Glomerular endothelial cell (primary cell): ENCODE measurements around the gene DOK6. TPM values are rescaled to one million over a fixed set of nuclear protein-coding genes. Genes with fewer than 3 reads are reported as not detected.
"Not testable (repeated sequence)": the region's sequence is repeated elsewhere in the genome, so short reads cannot be mapped to it uniquely, and the experiment has no call there.

Experiments used
- DNase-seq: peaks from one replicate; pipeline ENCODE4 v3.0.0-alpha.2; 2011; ENCODE audit warnings: low read depth, low spot score; ENCODE audit errors: extremely low read depth
- total RNA-seq: library from RNA; depleted of rRNA; stranded (reverse); fragments of >200 nt; gene quantifications from 2 replicates; pipeline ENCODE4 v1.2.3, GENCODE V29; 2015

DOK6 gene
- total RNA-seq, 1 donor from 2014 or later, result 1.2 TPM

- DNase-seq, result no peak
These were observed 444.0 kb downstream of the DOK6 start for GRCh38 chr18:69844656-69845055.

DNA sequence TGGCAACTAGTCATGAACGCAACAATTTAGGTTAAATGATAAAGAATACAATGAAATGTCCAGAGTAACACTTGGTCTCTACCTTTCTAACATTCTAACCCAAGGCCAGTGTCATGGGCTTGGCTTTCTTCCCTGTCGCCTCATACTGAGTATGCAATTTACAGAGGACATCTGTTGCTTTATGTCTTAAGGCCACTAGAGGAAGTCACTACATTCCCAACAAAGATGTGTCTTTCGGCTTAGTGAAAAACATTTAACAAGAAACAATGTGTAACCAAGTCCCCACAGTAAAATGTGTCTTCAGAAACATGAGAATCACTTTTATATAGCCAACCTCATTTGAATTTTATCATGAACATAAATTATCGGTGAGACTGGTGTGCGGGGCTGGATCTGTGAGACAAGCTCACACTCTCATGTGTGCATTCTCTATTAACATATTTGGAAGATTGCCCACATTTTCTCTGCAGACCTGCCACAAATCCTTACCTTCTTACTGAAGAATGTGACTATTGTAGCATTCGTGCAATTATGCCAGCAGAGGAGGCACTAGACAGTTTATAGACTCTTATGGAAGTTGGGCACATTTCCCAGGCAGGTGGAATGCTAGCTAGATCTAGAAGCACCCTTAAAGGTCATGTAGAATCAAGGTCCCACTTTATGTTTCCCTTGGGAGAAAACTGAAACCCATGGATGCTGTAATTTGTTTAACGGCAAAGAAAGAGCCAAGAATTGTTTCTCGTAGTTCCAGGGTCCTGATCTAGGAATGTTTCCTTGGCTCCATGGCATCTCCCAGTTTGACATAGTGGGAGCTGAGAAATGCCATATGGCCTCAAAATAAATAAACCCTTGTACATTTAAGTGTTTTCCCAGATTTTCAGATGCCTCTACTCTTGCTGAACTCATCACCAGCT is 445.2 kb downstream of the DOK6 start:
- no peak for DNase-seq

GRCh38 chr18:69853051-69853450 is 452.4 kb downstream of the DOK6 start:
- no peak for DNase-seq

GRCh38 chr18:69854455-69854854 is 453.8 kb downstream of the DOK6 start:
- no peak for DNase-seq

DNA sequence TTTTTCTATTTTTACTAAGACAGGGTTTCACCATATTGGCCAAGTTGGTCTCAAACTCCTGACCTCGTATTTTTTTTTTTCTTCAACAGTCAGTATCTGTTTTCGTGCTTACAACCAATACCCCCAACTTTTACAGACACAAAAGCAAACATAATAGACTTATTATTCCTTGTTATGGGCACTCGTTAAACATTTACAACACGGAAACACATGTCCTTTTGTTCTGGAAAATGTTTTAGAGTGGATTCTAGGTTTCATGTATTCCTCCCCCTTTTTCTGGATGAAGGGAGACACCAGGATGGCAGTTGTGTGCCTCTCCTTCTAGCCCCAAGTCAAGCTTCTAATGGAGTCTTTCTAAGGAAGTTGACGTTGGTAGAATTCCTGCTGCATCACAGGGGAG is 458.2 kb downstream of the DOK6 start:
- DNase-seq, result no peak

GRCh38 chr18:69864802-69865201 is 464.1 kb downstream of the DOK6 start:
- DNase-seq, result not testable (repeated sequence)

DNA sequence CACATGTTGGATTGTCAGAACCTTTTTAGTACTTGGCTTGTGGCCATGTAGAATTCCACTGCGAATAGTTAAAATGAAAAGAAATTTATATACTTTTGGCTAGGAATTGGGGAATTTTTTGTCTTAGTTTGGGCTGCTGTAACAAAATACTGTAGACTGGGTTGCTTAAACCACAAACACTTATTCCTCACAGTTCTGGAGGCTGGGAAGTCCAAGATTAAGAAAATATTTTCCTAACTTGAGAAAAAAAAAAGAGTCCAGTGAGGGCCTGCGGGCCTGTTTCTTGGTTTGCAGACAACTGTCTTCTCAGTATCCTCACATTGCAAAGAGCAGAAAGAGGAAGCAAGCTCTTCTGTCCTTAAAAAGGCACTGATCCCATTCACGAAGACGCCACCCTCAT is 465.1 kb downstream of the DOK6 start:
- no peak for DNase-seq

DNA sequence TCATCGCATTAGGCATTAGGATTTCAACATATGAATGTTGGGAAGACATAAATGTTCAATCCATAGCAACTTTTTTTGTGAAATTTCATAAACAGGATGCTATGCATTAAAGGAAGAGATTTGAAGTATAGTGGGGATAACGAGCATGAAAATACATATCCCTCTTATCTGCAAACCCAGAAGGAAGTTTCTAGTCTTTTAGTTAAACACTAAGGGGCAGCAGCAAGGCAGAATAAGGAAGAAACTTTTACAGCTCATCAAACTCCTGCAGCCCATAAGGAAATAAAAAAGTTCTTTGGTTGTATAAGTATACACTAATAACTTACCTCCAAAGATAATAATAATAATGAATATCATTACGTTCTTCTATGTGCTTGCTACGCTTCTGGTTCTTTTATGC is 465.5 kb downstream of the DOK6 start:
- DNase-seq, result no peak

DNA sequence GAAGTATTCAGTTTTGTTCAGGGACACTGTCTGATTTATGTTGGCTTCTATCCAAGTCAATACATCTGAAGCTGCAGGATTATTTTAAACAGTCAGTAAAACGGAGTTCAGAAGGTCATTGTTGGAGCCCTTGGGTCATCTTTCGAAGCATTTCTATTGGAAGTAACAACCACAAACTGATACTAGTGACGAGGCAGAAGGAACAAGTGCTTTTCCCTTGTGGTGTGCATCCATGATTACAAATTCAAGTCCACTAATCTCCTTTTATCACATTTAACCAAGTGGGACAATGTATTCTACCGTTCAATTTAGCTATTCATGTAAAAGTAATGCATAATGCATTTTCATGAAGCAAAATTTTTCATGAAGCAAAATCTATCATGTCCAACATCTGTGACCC is 470.0 kb downstream of the DOK6 start:
- no peak for DNase-seq

DNA sequence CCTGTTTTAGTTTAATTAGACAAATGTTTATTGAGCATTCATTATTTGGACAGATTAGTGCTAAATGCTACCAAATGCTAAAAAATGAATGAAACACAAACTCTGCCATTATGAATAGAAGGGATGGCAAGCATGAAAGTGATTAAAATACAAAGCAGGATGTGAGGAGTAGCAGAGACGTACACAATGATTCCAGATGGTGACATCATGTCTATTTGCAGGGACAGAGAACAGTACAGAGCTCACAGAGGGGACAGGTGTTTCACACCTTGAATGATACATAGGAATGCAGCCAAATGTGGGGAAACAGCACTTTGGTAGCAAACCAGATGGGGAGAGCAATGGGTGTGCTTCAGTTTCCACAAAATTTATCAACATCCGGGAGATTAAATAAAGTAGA is 470.7 kb downstream of the DOK6 start:
- no peak for DNase-seq

- no peak for DNase-seq
These were observed 472.0 kb downstream of the DOK6 start for GRCh38 chr18:69872661-69873060.

DNA sequence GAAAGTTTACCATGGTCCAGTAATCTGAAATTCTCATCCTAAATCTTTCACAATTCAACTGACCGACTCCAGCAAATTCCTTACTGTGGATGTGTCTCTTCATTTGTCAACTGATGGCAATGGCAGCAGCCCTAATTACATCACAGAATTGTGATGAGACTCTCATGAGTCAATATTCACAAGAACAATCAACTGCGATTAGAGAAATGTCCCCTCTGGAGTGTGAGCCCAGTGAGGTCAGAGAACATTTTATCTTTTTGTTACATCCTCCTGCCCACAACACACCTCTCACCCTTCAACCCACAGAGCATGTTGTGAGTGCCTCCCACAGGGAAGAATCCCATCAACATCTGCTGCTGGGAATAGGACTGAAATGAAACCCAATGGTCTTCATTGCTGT is 473.4 kb downstream of the DOK6 start:
- DNase-seq, result no peak

- no peak for DNase-seq
These were observed 475.8 kb downstream of the DOK6 start for GRCh38 chr18:69876490-69876889.

- no peak for DNase-seq
These were observed 477.7 kb downstream of the DOK6 start for GRCh38 chr18:69878213-69878933.

GRCh38 chr18:69879051-69879450 is 478.4 kb downstream of the DOK6 start:
- not testable (repeated sequence) for DNase-seq

GRCh38 chr18:69880083-69880482 is 479.4 kb downstream of the DOK6 start:
- DNase-seq, result no peak

GRCh38 chr18:69882965-69883668 is 482.4 kb downstream of the DOK6 start:
- DNase-seq, result no peak

GRCh38 chr18:69883781-69884180 is 483.1 kb downstream of the DOK6 start:
- no peak for DNase-seq

GRCh38 chr18:69885355-69885754 is 484.7 kb downstream of the DOK6 start:
- no peak for DNase-seq

DNA sequence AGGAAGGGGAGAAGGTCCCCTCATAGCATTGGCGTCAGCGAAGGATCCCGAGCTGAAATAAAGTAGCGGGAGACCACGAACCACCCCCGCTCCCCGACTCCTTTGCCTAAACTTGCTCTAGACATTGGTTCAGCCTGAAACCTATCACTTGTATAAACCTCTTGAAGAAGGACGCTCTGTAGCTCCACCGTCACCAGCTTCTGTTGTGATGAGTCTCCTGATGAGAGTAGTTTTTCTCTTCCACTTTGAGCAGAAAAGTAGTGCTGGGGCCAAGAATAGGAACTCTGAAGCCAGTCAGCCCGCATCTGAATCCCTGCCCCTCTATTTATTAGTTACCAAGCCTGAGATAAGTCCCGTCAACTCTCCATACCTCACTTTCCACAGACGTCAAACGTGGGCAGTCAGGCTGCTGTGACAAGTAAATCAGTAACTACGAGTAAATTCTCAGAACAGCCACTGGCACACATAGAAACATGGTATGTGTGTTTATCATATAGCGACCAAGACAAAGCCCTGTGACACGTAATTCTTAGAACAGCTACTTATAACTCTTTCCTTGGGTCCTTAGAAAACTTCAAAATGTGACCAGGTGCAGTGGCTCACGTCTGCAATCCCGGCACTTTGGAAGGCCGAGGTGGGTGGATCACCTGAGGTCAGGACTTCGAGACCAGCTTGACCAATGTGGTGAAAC is 485.3 kb downstream of the DOK6 start:
- no peak for DNase-seq

GRCh38 chr18:69887256-69887655 is 486.6 kb downstream of the DOK6 start:
- no peak for DNase-seq
